Mononuclear cell (primary cell): ENCODE results near the gene MKRN3. TPM values are rescaled to one million over a fixed set of nuclear protein-coding genes. Genes with fewer than 3 reads are reported as not detected.

Source experiments
- total RNA-seq: library from RNA; depleted of rRNA; stranded (reverse); fragments of >200 nt; gene quantifications from one replicate; pipeline ENCODE4 v1.2.3, GENCODE V29; 2012

The MKRN3 gene
- total RNA-seq, 1 donor: 1.6 TPM

Other genes with a start within 250 kb of the MKRN3 start
- not detected for gene GOLGA6L26, start 231.5 kb upstream of the MKRN3 start, total RNA-seq
- gene GOLGA8S, start 210.9 kb upstream of the MKRN3 start, total RNA-seq: 0.10 TPM
- gene GOLGA6L2, start 118.4 kb upstream of the MKRN3 start, total RNA-seq: not detected
- under 0.01 TPM for gene MAGEL2, start 82.2 kb downstream of the MKRN3 start, total RNA-seq
- 0.31 TPM for gene NDN, start 121.6 kb downstream of the MKRN3 start, total RNA-seq